Activated CD4-positive, alpha-beta memory T cell treated with anti-CD3 and anti-CD28 coated beads for 36 hours (primary cell): Measurements from ENCODE around the gene NHLH1. TPM values are rescaled to one million over a fixed set of nuclear protein-coding genes. Genes with fewer than 3 reads are reported as not detected.

Experiments
- CTCF ChIA-PET: fragments of 350-600 bp; sonication (Branson Sonifier 250); formaldehyde crosslinking; loops from one replicate; lab custom pipeline; 2021; ENCODE audit warnings: antibody characterized with exemption, inconsistent platforms; lab: Charles Lee
- POLR2A ChIA-PET: fragments of 350-600 bp; sonication (Branson Sonifier 250); formaldehyde crosslinking; loops from one replicate; lab custom pipeline; 2021; ENCODE audit warnings: antibody characterized with exemption; lab: Charles Lee
- DNase-seq: peaks from one replicate; pipeline ENCODE4 v3.0.0-alpha.2; 2020
- H3K27ac Mint-ChIP-seq: one replicate; pipeline ENCODE4 v1.8.0; 2021; ENCODE audit warnings: mixed read lengths
- H3K27me3 Mint-ChIP-seq: one replicate; pipeline ENCODE4 v1.8.0; 2021; ENCODE audit warnings: mixed read lengths
- H3K36me3 Mint-ChIP-seq: one replicate; pipeline ENCODE4 v1.8.0; 2021; ENCODE audit warnings: mixed read lengths
- H3K4me1 Mint-ChIP-seq: one replicate; pipeline ENCODE4 v1.8.0; 2021; ENCODE audit warnings: low read depth, mixed read lengths
- H3K4me3 Mint-ChIP-seq: one replicate; pipeline ENCODE4 v1.8.0; 2021; ENCODE audit warnings: mild to moderate bottlenecking, mixed read lengths
- H3K9me3 Mint-ChIP-seq: one replicate; pipeline ENCODE4 v1.8.0; 2021; ENCODE audit warnings: mixed read lengths
- intact Hi-C: fragments of 100-400 bp; cut with micrococcal nuclease; formaldehyde crosslinking; loops from one replicate; pipeline ENCODE4 v1.15.1; 2023
- total RNA-seq, 2 experiments: library from RNA; stranded (reverse); gene quantifications; one replicate each; pipeline ENCODE4 v1.2.3, GENCODE V29; 2021

Gene NHLH1
- total RNA-seq, 2 experiments from 2014 or later = 0.22 to 0.45 TPM

DNA sequence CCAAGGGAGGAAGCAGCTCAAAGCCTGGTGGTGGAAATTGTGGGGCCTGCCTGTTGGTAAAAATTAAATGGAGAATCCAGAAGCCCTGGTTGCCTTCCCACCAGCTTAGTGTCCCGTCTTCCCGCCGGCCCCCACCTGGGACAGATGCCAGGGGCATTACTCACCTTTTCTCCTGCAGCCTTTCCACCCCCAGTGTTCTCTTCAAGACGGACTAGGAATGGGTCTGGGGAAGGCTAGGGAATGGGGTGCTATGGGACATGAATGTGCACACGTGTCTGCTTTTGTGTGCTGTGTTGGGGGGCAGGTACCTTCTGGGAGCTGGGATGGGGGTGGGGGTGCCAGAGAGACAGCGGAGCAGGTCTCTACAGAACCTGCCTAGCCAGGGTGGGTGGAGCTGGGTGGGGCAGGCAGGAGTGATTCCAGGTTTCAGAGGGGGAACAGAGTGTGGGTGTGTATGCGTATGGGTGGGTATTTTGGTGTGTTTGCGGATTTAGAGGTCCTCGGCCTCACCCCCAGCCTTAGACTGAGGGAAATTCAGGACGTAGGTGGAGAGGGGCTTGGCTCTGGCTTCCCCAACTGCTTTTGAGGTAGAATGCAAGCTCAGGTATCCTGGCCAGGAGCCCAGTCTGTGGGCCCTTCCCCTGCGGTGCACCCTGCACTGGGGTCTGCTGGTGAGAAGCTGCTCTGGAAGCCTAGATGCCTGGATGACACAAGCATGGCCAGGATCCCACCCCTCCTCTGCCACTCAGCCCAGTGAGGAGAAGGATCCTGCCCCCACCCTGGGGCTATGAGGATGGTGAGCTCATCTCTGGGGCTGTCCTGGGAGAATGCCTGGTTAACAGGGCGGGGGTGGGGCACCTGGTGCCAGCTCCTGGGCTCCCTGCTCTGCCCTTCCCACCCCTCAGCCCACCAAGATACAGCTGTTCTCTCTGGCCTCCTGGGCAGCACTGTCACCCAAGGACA is 41.2 kb downstream of the NHLH1 start:
- Mint-ChIP-seq H3K27ac (no peak overlapping the region), H3K9me3 (no peaks in the 10 kb centered on the region), H3K4me1 (no peaks in the 10 kb centered on the region), H3K27me3 (no peaks in the 10 kb centered on the region), H3K4me3 (no peak overlapping the region), H3K36me3 (no peaks in the 10 kb centered on the region)
- DNase-seq = no peak
- intact Hi-C loops = no loop called here
- POLR2A ChIA-PET = no interaction called here
- CTCF ChIA-PET = interaction anchor here (0.9 kb wide), 1 partner anchor 31 kb away, joined by 4 read pairs; no protein-coding TSS in a partner anchor

DNA sequence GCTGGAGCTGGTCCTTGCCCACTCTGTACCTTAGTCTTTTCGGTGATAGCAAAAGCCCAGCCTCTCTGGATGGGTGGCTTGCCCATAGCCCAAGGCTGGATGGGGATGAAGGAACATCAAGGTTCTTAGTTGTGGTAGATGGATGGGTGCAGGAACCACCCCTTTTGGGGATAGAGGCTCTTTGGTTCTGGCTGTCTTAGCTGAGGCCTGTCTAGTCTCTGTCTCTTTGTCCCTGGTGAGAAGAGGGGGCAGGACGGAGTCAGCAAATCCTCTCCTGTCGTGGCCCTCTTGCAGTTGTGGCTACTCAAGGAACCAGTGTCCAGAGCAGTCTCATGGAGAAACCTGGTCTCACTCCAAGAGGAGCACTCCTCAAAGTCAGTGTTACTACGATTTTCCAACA is 42.0 kb downstream of the NHLH1 start:
- ChIA-PET CTCF (interaction anchor here (0.9 kb wide), 1 partner anchor 32 kb away, joined by 4 read pairs; no protein-coding TSS in a partner anchor), POLR2A (no interaction called here)
- DNase-seq = no peak
- H3K27me3 Mint-ChIP-seq = no peaks in the 10 kb centered on the region
- H3K9me3 Mint-ChIP-seq = no peaks in the 10 kb centered on the region
- H3K27ac Mint-ChIP-seq = no peak overlapping the region
- H3K4me3 Mint-ChIP-seq = no peak overlapping the region
- H3K36me3 Mint-ChIP-seq = no peaks in the 10 kb centered on the region
- H3K4me1 Mint-ChIP-seq = no peaks in the 10 kb centered on the region
- intact Hi-C loops = no loop called here

DNA sequence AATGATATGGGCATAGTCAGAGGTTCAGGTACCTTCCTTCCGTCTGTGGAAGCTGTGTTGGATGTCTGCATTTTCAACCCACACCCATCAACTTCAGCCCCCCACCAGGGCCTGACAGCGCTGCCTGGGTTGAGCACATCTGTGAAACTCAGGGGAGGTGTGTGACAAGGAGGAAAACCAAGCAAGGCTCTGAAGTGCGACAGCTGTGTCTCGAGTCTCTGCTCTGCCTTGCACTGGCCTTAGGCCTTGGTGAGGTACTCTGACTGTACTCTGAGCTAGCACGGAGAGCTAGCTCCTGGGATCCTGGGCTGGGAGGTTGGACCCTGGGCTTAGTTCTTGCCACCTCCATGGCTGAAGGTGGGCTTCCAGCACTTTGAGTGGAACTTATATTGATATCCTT is 42.6 kb downstream of the NHLH1 start:
- CTCF ChIA-PET = no interaction called here
- H3K9me3 Mint-ChIP-seq = no peaks in the 10 kb centered on the region

DNA sequence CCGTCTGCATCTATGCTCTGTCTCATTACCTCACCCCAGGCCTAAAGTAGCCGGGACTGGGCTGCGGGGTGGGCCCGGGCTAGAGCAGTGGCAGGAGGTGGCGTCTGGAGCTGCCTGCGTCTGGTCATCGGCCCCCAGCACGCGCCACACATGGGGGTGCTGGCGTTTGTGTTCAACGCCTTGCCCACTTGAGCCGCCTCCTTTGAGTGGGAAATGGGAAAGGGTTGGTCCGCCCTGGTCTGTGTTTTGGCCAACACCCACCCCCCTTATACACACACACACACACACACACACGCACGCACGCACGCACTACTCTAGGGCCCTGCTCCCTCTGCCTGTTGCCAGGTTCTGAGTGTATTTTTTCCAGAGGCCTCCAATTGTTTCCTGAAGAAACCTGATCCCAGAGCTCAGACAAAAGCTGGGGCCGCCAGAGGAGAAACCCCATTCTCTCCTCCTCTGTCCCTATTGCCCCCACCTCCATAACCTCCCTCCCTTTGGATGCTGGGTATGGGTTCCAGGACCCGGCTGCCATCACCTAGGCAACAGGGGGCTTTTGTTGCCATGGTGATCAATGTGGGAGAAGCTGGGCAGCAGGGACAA is 43.6 kb downstream of the NHLH1 start:
- H3K4me3 Mint-ChIP-seq = no peak overlapping the region
- H3K9me3 Mint-ChIP-seq = no peaks in the 10 kb centered on the region
- intact Hi-C loops = no loop called here
- H3K27ac Mint-ChIP-seq = no peak overlapping the region
- POLR2A ChIA-PET = no interaction called here
- DNase-seq = no peak
- no peaks in the 10 kb centered on the region for H3K36me3 Mint-ChIP-seq
- CTCF ChIA-PET = no interaction called here
- no peaks in the 10 kb centered on the region for H3K27me3 Mint-ChIP-seq
- H3K4me1 Mint-ChIP-seq = no peaks in the 10 kb centered on the region

More for the DNA sequence above, 42.6 kb downstream of the NHLH1 start:
- intact Hi-C loops = no loop called here
- H3K27ac Mint-ChIP-seq = no peak overlapping the region
- H3K36me3 Mint-ChIP-seq = no peaks in the 10 kb centered on the region
- no peaks in the 10 kb centered on the region for H3K4me1 Mint-ChIP-seq
- no peaks in the 10 kb centered on the region for H3K27me3 Mint-ChIP-seq
- POLR2A ChIA-PET = no interaction called here
- H3K4me3 Mint-ChIP-seq = no peak overlapping the region
- DNase-seq = no peak

DNA sequence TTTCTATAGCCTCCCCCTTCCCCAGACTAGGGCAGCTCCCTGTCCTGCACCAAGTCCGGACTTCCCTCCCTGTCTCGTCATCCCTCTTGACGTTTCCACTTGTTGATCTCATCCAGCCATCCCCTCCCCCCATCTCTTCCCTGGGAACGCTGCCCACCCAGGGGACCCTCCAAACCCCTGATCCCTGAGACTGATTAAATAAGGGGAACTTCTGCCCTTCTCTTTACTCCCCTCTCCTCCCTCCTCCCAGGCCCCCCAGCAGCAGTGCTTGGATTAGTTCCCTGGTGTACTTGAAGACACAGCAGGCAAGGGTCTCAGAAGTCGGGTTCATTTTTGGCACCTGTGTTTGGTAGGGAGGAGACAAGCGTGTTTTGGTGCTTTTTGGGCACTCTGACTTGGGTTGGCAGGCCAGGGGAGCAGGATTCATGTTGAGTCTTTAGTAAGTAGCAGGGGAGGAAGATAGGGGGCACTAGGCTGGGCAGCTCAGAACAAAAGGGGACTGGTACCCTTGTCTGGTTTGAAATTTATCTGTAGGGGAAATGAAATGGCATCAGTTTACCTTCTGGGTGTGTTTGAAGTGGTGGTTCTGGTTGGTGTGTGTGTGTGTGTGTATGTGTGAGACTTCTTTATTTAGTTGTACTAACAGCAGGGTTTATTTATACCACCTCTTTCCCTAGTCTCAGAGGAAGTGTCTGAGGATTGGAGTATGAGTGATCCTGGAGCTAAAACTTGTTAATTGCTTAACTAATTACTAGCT is 44.6 kb downstream of the NHLH1 start:
- no peaks in the 10 kb centered on the region for H3K4me1 Mint-ChIP-seq
- H3K36me3 Mint-ChIP-seq = no peaks in the 10 kb centered on the region
- CTCF ChIA-PET = interaction anchor here (0.7 kb wide), 1 partner anchor 269 kb away, joined by 3 read pairs; no protein-coding TSS in a partner anchor
- POLR2A ChIA-PET = no interaction called here
- intact Hi-C loops = no loop called here
- no peaks in the 10 kb centered on the region for H3K9me3 Mint-ChIP-seq
- H3K27ac Mint-ChIP-seq = no peak overlapping the region
- DNase-seq = no peak
- H3K27me3 Mint-ChIP-seq = no peaks in the 10 kb centered on the region
- no peak overlapping the region for H3K4me3 Mint-ChIP-seq

DNA sequence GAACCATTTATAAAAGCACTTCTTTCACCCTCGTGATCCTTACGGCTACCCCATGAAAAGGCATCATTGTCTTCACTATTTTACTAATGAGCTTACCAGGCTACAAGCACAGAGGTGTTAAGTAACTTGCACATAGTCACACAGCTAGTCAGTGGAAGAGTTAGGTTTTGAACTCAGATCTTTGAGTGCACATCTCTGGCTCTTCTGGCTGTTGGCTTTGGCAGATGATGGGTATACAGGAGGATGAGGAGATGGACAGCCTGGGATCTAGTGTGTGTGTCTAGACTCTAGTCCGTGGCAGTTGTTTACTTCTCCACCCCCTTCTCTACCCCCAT is 45.1 kb downstream of the NHLH1 start:
- no peak for DNase-seq
- no peaks in the 10 kb centered on the region for H3K9me3 Mint-ChIP-seq
- ChIA-PET POLR2A (no interaction called here), CTCF (no interaction called here)
- no peaks in the 10 kb centered on the region for H3K4me1 Mint-ChIP-seq
- no peak overlapping the region for H3K27ac Mint-ChIP-seq
- H3K27me3 Mint-ChIP-seq = no peaks in the 10 kb centered on the region
- H3K4me3 Mint-ChIP-seq = no peak overlapping the region
- no peaks in the 10 kb centered on the region for H3K36me3 Mint-ChIP-seq
- intact Hi-C loops = no loop called here

DNA sequence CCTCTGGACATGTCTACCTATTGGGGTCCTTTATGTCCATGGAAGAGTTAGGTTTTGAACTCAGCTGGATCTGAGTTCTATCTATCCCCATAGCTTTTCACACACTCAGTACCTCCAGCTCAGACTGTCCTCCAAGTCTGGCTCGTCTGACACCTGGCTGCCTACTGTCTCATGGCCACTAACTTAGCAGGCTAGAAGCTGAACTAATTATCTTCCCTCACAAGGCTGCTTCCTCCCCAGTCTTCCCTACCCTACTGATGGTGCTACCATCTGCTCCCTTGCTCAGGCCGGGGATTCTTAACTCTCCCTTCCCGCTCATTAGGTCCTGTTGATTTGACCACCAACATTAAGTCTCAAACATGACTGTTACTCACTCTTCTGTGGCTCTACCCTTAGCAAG is 46.8 kb downstream of the NHLH1 start:
- Mint-ChIP-seq H3K27ac (no peak overlapping the region), H3K27me3 (no peaks in the 10 kb centered on the region), H3K4me1 (no peaks in the 10 kb centered on the region), H3K4me3 (no peak overlapping the region), H3K36me3 (no peaks in the 10 kb centered on the region), H3K9me3 (no peaks in the 10 kb centered on the region)
- CTCF ChIA-PET = interaction anchor here (0.6 to 0.8 kb wide), 2 partner anchors 58 to 165 kb away, joined by 3 to 4 read pairs; no protein-coding TSS in a partner anchor
- intact Hi-C loops = no loop called here
- POLR2A ChIA-PET = no interaction called here
- no peak for DNase-seq

DNA sequence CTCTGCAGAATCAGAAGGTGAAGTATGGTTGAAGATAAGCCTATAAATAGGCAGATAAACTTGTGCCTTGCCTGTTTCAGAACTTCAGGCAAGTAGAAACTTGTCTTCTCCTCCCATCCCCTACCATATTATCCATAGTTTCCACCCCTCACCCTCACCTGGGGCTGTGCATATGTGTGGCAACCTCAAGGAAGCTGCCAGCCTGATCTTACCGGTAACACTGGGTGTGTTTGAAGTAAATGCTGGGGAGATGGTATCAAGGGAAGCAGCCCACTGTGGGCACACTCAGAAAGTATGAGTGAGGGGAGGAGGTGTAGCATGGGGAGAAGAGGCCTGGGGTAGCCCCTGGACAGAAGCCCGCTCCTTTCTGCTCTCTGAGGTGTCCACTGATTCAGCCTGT is 48.0 kb downstream of the NHLH1 start:
- POLR2A ChIA-PET = no interaction called here
- no peak overlapping the region for H3K4me3 Mint-ChIP-seq
- no peak for DNase-seq
- H3K9me3 Mint-ChIP-seq = no peaks in the 10 kb centered on the region
- H3K27me3 Mint-ChIP-seq = no peaks in the 10 kb centered on the region
- intact Hi-C loops = no loop called here
- H3K27ac Mint-ChIP-seq = no peak overlapping the region
- H3K4me1 Mint-ChIP-seq = no peaks in the 10 kb centered on the region
- CTCF ChIA-PET = interaction anchor here (1.0 kb wide), 1 partner anchor 162 kb away, joined by 3 read pairs; no protein-coding TSS in a partner anchor
- H3K36me3 Mint-ChIP-seq = no peaks in the 10 kb centered on the region

DNA sequence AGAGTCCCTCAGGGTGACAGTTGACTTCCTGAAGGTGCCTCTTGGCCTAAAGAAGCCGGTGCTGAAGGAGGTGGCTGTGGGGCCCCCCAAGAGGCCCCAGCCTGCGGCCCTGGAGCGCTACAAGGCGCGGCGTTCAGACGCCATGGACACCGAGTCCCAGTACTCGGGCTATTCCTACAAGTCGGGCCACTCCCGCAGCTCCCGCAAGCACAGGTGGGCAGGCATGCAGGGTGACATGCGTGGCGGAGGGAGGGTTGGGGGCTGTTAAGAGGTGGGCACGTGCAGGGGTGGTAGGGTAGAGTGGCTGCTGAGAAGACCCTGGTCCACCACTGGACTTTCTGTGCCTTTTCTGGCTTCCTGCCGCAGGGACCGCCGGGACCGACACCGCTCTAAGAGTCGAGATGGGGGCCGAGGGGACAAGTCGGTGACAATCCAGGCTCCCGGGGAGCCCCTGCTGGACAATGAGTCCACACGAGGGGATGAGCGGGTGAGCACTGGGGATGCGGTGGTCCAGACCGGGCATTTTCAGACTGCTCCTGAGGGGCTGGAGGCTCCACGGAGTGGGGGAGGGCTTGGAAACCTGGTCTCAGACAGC is 48.9 kb downstream of the NHLH1 start:
- Mint-ChIP-seq H3K9me3 (no peaks in the 10 kb centered on the region), H3K27ac (no peak overlapping the region), H3K4me3 (no peak overlapping the region), H3K4me1 (no peaks in the 10 kb centered on the region), H3K27me3 (no peaks in the 10 kb centered on the region), H3K36me3 (no peaks in the 10 kb centered on the region)
- intact Hi-C loops = no loop called here
- POLR2A ChIA-PET = no interaction called here
- DNase-seq = no peak
- CTCF ChIA-PET = interaction anchor here (1.0 kb wide), 1 partner anchor 315 kb away, joined by 3 read pairs; no protein-coding TSS in a partner anchor

DNA sequence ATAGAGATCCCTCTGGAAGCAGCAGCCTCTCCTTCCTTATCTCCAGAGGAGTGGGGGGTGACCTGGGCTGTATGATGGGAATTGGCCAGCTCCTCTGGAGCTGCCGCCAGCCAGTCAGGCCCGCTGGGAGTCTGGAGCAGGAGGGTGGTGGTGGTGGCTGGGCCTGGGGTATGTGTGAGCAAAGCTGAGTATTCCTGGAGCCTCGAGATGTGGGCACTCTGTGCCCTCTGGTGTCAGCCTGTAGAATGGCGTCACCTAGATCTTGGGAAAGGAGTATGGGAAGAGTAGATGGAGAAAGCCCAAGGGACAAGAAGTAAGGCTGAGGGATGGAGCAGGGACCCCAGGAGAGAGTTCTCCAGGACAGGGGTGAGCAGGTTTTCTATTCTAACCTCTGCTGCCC is 49.5 kb downstream of the NHLH1 start:
- no peak for DNase-seq
- Mint-ChIP-seq H3K36me3 (no peaks in the 10 kb centered on the region), H3K4me1 (no peaks in the 10 kb centered on the region), H3K27ac (no peak overlapping the region), H3K9me3 (no peaks in the 10 kb centered on the region), H3K4me3 (no peak overlapping the region), H3K27me3 (no peaks in the 10 kb centered on the region)
- CTCF ChIA-PET = interaction anchor here (1.0 to 1.3 kb wide), 2 partner anchors 12 to 315 kb away, joined by 3 read pairs; no protein-coding TSS in a partner anchor
- intact Hi-C loops = no loop called here
- POLR2A ChIA-PET = no interaction called here

DNA sequence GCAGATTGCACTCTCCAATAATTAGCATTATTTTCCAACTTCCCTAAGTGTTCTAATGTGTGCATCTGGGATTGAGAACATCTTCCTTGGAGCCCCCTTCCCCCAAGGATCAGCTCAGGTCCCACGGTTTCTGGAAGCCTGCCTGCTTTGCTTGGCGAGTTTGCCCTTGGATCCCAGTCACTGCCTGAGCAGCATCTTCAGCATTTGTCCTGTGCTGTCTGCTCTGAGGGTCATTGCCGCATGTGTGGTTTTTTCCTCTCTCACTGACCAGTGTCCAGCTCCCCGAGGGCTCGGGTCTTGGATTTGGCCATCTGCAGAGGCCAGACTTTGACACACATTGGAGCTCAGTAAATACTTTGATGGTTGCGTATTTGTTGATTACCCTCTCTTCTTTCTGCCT is 51.6 kb downstream of the NHLH1 start:
- no peaks in the 10 kb centered on the region for H3K27me3 Mint-ChIP-seq
- no peak for DNase-seq
- H3K9me3 Mint-ChIP-seq = no peaks in the 10 kb centered on the region
- H3K27ac Mint-ChIP-seq = no peak overlapping the region
- no peak overlapping the region for H3K4me3 Mint-ChIP-seq
- H3K4me1 Mint-ChIP-seq = no peaks in the 10 kb centered on the region
- ChIA-PET CTCF (interaction anchor here (1.1 kb wide), 1 partner anchor 64 kb away, joined by 3 read pairs; no protein-coding TSS in a partner anchor), POLR2A (no interaction called here)
- no peaks in the 10 kb centered on the region for H3K36me3 Mint-ChIP-seq
- intact Hi-C loops = no loop called here
